CD14-positive monocyte (primary cell): ENCODE measurements around the gene COL15A1. TPM values are rescaled to one million over a fixed set of nuclear protein-coding genes. Genes with fewer than 3 reads are reported as not detected.

ENCODE experiments used
- DNase-seq, 3 donors: peaks; one replicate each; pipeline ENCODE4 v3.0.0-alpha.2; 2011 to 2022
- H2AFZ ChIP-seq: 2 replicates; pipeline ENCODE4 v1.6.0; 2012; ENCODE audit warnings: mild to moderate bottlenecking, low read depth, low read length, inconsistent platforms; ENCODE audit not compliant: insufficient read depth, poor library complexity, severe bottlenecking
- H3K27ac ChIP-seq, 2 donors: 1 replicate in 1 of 2; 2 replicates in 1 of 2; pipeline ENCODE4 v1.5.1; 2012 to 2013; ENCODE audit warnings: low read length in 2 of 2, control low read depth in 1 of 2, inconsistent platforms in 1 of 2, low read depth in 1 of 2, mild to moderate bottlenecking in 1 of 2
- H3K27me3 ChIP-seq, 2 donors: one replicate each; pipeline versions ENCODE4 v1.6.0 to v1.6.1; 2011 to 2013; ENCODE audit warnings: low read length in 2 of 2; ENCODE audit not compliant: control insufficient read depth in 2 of 2, insufficient read depth in 2 of 2
- H3K36me3 ChIP-seq, 2 donors: replicated peaks in 1 of 2; 1 replicate in 1 of 2; 2 replicates in 1 of 2; pipeline versions ENCODE4 v1.5.1 to v1.6.1; 2012 to 2013; ENCODE audit warnings: low read length in 2 of 2, control low read depth in 1 of 2, inconsistent platforms in 1 of 2, mild to moderate bottlenecking in 1 of 2; ENCODE audit not compliant: insufficient read depth in 2 of 2, control insufficient read depth in 1 of 2
- H3K4me1 ChIP-seq, 2 donors: 1 replicate in 1 of 2; 2 replicates in 1 of 2; pipeline versions ENCODE4 v1.5.1 to v1.6.1; 2012 to 2013; ENCODE audit warnings: low read length in 2 of 2, control low read depth in 1 of 2, inconsistent platforms in 1 of 2, mild to moderate bottlenecking in 1 of 2, moderate library complexity in 1 of 2; ENCODE audit not compliant: insufficient read depth in 2 of 2, control insufficient read depth in 1 of 2
- H3K4me2 ChIP-seq: replicated peaks from 2 replicates; pipeline ENCODE3; 2012; ENCODE audit warnings: low read length, moderate library complexity, mild to moderate bottlenecking; ENCODE audit not compliant: poor library complexity, severe bottlenecking; ENCODE audit errors: extremely low read depth
- H3K4me3 ChIP-seq, 3 experiments: fragments of 200-600 bp in 1 of 3; sonication (generic) in 1 of 3; replicated peaks in 1 of 3; 1 replicate in 2 of 3; 2 replicates in 1 of 3; pipeline ENCODE4 v1.5.1; 2011 to 2013; ENCODE audit warnings: low read length in 3 of 3, mild to moderate bottlenecking in 3 of 3, control low read depth in 2 of 3, low read depth in 2 of 3, inconsistent platforms in 1 of 3, moderate library complexity in 1 of 3
- H3K79me2 ChIP-seq: 2 replicates; pipeline ENCODE4 v1.6.0; 2012; ENCODE audit warnings: mild to moderate bottlenecking, control low read depth, inconsistent platforms, low read length, moderate library complexity; ENCODE audit not compliant: insufficient read depth
- H3K9ac ChIP-seq: 2 replicates; pipeline ENCODE4 v1.6.0; 2017; ENCODE audit warnings: low read length, mild to moderate bottlenecking; ENCODE audit not compliant: insufficient read depth, poor library complexity, severe bottlenecking
- H3K9me3 ChIP-seq, 2 donors: replicated peaks in 1 of 2; 1 replicate in 1 of 2; 2 replicates in 1 of 2; pipeline versions ENCODE4 v1.5.1 to v1.6.1; 2012 to 2013; ENCODE audit warnings: low read length in 2 of 2, control low read depth in 1 of 2; ENCODE audit not compliant: control insufficient read depth in 1 of 2, insufficient read depth in 1 of 2
- H4K20me1 ChIP-seq: 2 replicates; pipeline ENCODE4 v1.6.0; 2012; ENCODE audit warnings: mild to moderate bottlenecking, low read length, control low read depth, moderate library complexity; ENCODE audit not compliant: insufficient read depth
- H3K27ac Mint-ChIP-seq, 7 donors: one replicate each; pipeline ENCODE4 v1.8.0; 2020; ENCODE audit warnings: mild to moderate bottlenecking in 7 of 7, mixed read lengths in 7 of 7, moderate library complexity in 6 of 7, inconsistent platforms in 2 of 7
- H3K27me3 Mint-ChIP-seq, 3 donors: one replicate each; pipeline ENCODE4 v1.8.0; 2021 to 2022; ENCODE audit warnings: low read depth in 3 of 3, mild to moderate bottlenecking in 3 of 3, mixed read lengths in 3 of 3, moderate library complexity in 3 of 3, inconsistent platforms in 1 of 3
- H3K36me3 Mint-ChIP-seq, 2 donors: one replicate each; pipeline ENCODE4 v1.8.0; 2020; ENCODE audit warnings: mixed read lengths in 2 of 2, inconsistent platforms in 1 of 2, mild to moderate bottlenecking in 1 of 2
- H3K4me1 Mint-ChIP-seq: one replicate; pipeline ENCODE4 v1.8.0; 2020; ENCODE audit warnings: mild to moderate bottlenecking, mixed read lengths
- H3K4me3 Mint-ChIP-seq, 2 donors: one replicate each; pipeline ENCODE4 v1.8.0; 2020; ENCODE audit warnings: mild to moderate bottlenecking in 2 of 2, mixed read lengths in 2 of 2, moderate library complexity in 1 of 2
- H3K9me3 Mint-ChIP-seq, 7 donors: one replicate each; pipeline ENCODE4 v1.8.0; 2020 to 2022; ENCODE audit warnings: mixed read lengths in 7 of 7, mild to moderate bottlenecking in 6 of 7, moderate library complexity in 6 of 7, inconsistent platforms in 2 of 7
- CTCF ChIP-seq: fragments of 200-600 bp; IDR thresholded peaks from one replicate; pipeline ENCODE4 v1.8.0; 2022; ENCODE audit warnings: antibody characterized with exemption, mild to moderate bottlenecking
- WGBS: methylation state at CpG from one replicate; pipeline ENCODE4 v1.1.5; 2013; ENCODE audit warnings: missing lambda C conversion rate; ENCODE audit not compliant: insufficient coverage; 5-methylcytosine and 5-hydroxymethylcytosine counted together
- intact Hi-C, 2 donors: fragments of 100-400 bp; cut with micrococcal nuclease; formaldehyde crosslinking; loops; one replicate each; pipeline versions ENCODE4 v1.15.0 to v1.15.1; 2023
- polyA plus RNA-seq, 3 donors: library from polyadenylated mRNA; depleted of rRNA in 1 of 3; unstranded in 2 of 3; stranded (reverse) in 1 of 3; fragments of 300-500 nt in 2 of 3; fragments of >200 nt in 1 of 3; fragmentation: Illumina TruSeq in 2 of 3; gene quantifications; 1 replicate in 2 of 3; 2 replicates in 1 of 3; pipeline ENCODE4 v1.2.3, GENCODE V29; 2012 to 2021

COL15A1 gene
- polyA plus RNA-seq, 3 donors = 0.03 to 0.14 (median 0.11) TPM

- H3K27me3 ChIP-seq = no peaks in the 10 kb centered on the region
- TF ChIP-seq CTCF = no peak
- WGBS = 95% methylated on average over 3 of the region's 4 CpGs
- peak overlapping the region in 1 of 2 donors; percentile 28 for H3K4me3 Mint-ChIP-seq
- H3K36me3 Mint-ChIP-seq = no peaks in the 10 kb centered on the region
- no peaks in the 10 kb centered on the region for H4K20me1 ChIP-seq
- DNase-seq = no peak
- H3K9ac ChIP-seq = no peak overlapping the region
- H3K4me3 ChIP-seq = no peak overlapping the region
- H2AFZ ChIP-seq = no peak overlapping the region
- peaks cover 0 to 7% (median 2%) of the 10 kb centered on the region in 3 donors for H3K27me3 Mint-ChIP-seq
- H3K4me1 Mint-ChIP-seq = no peaks in the 10 kb centered on the region
- no peak overlapping the region for H3K4me2 ChIP-seq
- H3K9me3 ChIP-seq = no peaks in the 10 kb centered on the region
- no peaks in the 10 kb centered on the region for H3K79me2 ChIP-seq
- H3K27ac ChIP-seq = no peak overlapping the region
- H3K27ac Mint-ChIP-seq = no peak overlapping the region
- peaks cover 0 to 2% (median 0%) of the 10 kb centered on the region in 7 donors for H3K9me3 Mint-ChIP-seq
- H3K36me3 ChIP-seq = no peaks in the 10 kb centered on the region
- intact Hi-C loops = no loop called here
- H3K4me1 ChIP-seq = no peaks in the 10 kb centered on the region
Observed at GRCh38 chr9:98967680-98968079, 24.0 kb downstream of the COL15A1 start.

GRCh38 chr9:98968601-98969337 lies 25.1 kb downstream of the COL15A1 start:
- Histone ChIP-seq H3K4me3 (no peak overlapping the region), H3K9me3 (no peaks in the 10 kb centered on the region), H3K4me1 (no peaks in the 10 kb centered on the region), H3K27ac (no peak overlapping the region), H3K36me3 (no peaks in the 10 kb centered on the region), H3K79me2 (no peaks in the 10 kb centered on the region), H4K20me1 (no peaks in the 10 kb centered on the region), H2AFZ (no peak overlapping the region), H3K9ac (no peak overlapping the region), H3K4me2 (no peak overlapping the region), H3K27me3 (no peaks in the 10 kb centered on the region)
- no peak for DNase-seq
- H3K4me3 Mint-ChIP-seq = no peak overlapping the region
- H3K27ac Mint-ChIP-seq = no peak overlapping the region
- no peaks in the 10 kb centered on the region for H3K36me3 Mint-ChIP-seq
- peaks cover 0 to 2% (median 0%) of the 10 kb centered on the region in 7 donors for H3K9me3 Mint-ChIP-seq
- no peak for TF ChIP-seq CTCF
- H3K27me3 Mint-ChIP-seq = peaks cover 0 to 8% (median 5%) of the 10 kb centered on the region in 3 donors
- intact Hi-C loops = no loop called here
- no peaks in the 10 kb centered on the region for H3K4me1 Mint-ChIP-seq
- 100% methylated on average over 1 of the region's 6 CpGs for WGBS
